HG03103 (cell line): ENCODE data around the gene MAP2.
A peak's percentile ranks its signal among the peaks of the same experiment; 100 is the strongest.

Experiments
- ATAC-seq: cut with Tn5 transposase; IDR thresholded peaks from one replicate; pipeline ENCODE4 v1.9.1; 2021; ENCODE audit warnings: low read depth; ENCODE audit not compliant: unreplicated experiment

MAP2 gene, protein sequence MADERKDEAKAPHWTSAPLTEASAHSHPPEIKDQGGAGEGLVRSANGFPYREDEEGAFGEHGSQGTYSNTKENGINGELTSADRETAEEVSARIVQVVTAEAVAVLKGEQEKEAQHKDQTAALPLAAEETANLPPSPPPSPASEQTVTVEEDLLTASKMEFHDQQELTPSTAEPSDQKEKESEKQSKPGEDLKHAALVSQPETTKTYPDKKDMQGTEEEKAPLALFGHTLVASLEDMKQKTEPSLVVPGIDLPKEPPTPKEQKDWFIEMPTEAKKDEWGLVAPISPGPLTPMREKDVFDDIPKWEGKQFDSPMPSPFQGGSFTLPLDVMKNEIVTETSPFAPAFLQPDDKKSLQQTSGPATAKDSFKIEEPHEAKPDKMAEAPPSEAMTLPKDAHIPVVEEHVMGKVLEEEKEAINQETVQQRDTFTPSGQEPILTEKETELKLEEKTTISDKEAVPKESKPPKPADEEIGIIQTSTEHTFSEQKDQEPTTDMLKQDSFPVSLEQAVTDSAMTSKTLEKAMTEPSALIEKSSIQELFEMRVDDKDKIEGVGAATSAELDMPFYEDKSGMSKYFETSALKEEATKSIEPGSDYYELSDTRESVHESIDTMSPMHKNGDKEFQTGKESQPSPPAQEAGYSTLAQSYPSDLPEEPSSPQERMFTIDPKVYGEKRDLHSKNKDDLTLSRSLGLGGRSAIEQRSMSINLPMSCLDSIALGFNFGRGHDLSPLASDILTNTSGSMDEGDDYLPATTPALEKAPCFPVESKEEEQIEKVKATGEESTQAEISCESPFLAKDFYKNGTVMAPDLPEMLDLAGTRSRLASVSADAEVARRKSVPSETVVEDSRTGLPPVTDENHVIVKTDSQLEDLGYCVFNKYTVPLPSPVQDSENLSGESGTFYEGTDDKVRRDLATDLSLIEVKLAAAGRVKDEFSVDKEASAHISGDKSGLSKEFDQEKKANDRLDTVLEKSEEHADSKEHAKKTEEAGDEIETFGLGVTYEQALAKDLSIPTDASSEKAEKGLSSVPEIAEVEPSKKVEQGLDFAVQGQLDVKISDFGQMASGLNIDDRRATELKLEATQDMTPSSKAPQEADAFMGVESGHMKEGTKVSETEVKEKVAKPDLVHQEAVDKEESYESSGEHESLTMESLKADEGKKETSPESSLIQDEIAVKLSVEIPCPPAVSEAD (N-terminal part only)

GRCh38 chr2:209423562-209424198 is at the start of gene MAP2:
TSS of gene MAP2 (plus strand) at chr2:209424047. CDS start at chr2:209653171, 229,124 bp downstream.
- ATAC-seq = peak; percentile 97

DNA sequence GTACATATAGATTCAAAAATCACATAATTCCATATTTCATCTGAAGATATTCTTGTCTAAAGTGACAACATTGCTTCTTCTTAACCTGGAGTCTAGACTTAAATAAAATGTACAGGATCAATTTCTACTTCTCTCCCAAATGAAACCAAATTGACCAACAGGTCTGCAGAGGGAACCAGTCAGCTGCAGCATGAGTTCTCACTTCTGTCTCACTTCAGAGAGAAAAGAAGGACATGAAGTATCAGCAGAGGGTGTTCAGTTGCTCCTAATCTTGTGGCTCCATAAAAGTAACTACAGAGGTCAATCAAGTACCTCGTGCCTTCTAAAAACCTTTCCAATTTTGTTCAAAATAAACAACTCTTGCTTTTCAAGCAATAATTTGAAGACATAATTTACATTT is 47.2 kb upstream of the MAP2 start:
- no peak for ATAC-seq

- peak; percentile 100 for ATAC-seq
Measured at GRCh38 chr2:209380293-209380692, 43.6 kb upstream of the MAP2 start.

DNA sequence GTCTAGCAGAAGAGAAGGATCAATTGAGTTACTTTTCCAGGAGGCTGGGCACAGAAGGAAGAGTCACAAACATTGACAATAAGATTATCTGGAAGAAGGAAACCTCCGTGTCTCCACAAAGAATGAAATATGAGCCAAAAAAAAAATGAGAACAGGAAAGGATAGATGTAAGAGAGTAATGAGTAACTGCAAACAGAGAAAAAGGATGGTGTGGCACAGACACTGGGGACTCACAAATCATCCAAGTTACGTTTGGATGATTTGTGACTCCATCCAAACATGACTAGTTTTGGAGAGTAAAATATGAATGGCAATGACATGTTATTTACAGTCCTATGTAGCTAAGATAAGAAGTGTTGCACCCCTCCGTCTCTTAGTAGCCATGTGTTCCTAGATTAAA is 42.8 kb upstream of the MAP2 start:
- ATAC-seq = no peak

DNA sequence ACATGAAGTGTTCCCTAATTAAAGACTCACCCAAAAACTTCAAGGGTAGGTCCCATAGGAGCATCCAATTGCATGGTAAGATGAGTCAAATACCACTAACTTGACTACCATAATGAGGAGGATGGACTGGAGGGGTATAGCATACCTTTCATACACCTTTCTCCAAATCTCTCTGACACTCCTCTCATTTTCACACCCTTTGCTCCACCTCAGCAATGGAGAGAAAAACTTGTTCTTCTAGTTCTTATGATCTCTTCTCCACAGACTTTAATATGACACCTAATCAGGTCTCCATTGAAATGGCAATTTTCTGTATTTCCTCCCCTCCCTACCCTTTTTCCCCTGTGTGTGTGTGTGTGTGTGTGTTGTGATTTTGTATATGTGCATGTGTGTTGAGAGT is 41.1 kb upstream of the MAP2 start:
- no peak for ATAC-seq

DNA sequence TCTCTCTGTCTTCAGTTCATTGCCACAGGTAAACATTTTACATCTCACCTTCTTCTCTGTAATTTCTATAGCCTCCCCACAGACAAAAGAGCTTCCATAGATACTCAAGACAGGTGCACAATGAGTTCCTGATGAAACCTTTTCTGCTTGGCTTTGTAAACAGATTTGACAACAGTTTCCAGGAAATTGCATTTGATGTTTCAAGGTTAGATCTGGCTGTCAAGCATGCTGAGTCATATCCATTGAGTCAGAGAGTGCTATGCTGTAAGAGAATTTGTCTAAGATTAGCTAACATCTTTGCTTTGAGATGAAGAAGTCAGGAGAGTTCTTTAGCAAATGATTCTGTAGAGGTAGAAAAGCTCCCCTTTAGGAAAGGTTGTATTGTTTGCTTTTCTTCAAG is 40.6 kb upstream of the MAP2 start:
- ATAC-seq = no peak

- ATAC-seq = no peak
Measured at GRCh38 chr2:209387389-209387788, 36.5 kb upstream of the MAP2 start.

- no peak for ATAC-seq
Measured at GRCh38 chr2:209388446-209389037, 35.3 kb upstream of the MAP2 start.

- ATAC-seq = no peak
Measured at GRCh38 chr2:209389171-209389618, 34.7 kb upstream of the MAP2 start.

DNA sequence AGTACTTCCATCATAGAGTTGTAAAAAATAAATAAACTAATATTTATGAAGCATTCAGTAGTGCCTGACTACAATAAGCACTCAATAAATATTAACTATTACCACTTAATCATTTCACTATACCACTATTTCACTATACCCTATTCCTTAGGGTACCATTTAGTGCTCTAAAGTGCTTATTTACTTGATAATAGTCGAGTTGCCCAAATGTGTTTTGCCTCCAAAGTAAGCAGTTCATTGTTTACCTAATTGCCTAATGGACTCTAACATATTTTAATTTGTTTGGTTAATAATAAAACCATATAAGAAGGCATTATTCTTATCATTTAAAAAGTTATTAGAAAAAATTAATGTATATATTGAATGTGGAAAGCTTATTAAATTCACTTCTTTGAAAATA is 33.0 kb upstream of the MAP2 start:
- no peak for ATAC-seq

- no peak for ATAC-seq
Measured at GRCh38 chr2:209391776-209392401, 32.0 kb upstream of the MAP2 start.

GRCh38 chr2:209395229-209395628 is 28.6 kb upstream of the MAP2 start:
- ATAC-seq = no peak

GRCh38 chr2:209395652-209396051 is 28.2 kb upstream of the MAP2 start:
- no peak for ATAC-seq

- ATAC-seq = no peak
Measured at GRCh38 chr2:209398463-209398862, 25.4 kb upstream of the MAP2 start.

- ATAC-seq = no peak
Measured at GRCh38 chr2:209401788-209402187, 22.1 kb upstream of the MAP2 start.

DNA sequence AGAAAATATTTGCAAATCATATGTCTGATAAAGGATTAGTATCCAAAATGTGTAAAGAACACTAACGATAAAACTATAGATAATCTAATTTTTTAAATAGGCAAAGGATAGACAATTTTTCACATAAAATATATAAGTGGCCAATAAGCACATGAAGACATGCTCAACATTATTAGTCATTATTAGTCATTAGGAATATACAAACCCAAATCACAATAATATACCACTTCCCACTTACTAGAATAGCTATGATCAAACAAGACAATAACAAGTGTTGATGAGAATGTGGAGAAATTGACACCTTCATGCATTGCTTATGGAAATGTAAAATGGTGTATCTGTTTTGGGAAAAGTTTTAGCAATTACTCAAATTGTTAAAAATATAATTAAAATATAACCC is 12.6 kb upstream of the MAP2 start:
- ATAC-seq = no peak

- no peak for ATAC-seq
Measured at GRCh38 chr2:209411718-209412117, 12.1 kb upstream of the MAP2 start.

DNA sequence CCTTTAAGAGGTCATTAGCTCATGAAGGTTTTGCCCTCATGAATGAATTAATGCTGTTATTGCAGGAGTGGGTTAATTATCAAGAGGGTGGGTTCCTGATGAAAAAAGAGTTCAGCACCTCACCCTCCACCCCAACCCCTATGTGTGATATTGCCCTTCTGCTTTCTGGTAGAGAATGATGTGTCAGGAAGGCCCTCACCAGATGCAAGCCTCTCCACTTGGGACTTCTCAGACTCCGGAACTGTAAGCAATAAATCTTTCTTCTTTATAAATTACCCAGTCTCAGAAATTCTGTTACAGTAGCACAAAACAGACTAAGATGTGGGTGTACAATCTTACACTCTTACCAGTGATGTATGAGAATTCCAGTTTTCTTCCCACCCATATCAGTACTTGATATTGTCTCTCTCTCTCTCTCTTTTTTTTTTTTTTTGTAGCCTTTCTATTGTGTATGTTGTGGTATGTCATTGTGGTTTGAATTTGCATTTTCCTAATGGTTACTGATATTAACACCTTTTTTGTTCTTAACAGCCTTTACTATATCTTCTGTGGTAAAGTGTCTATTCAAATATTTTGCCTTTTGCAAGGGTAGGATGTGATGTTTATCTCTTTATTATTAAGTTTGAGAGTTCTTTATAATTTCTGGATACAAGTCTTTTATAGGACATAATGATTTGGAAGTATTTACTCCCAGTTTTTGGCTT is 10.4 kb upstream of the MAP2 start:
- no peak for ATAC-seq

GRCh38 chr2:209416913-209417312 is 6.9 kb upstream of the MAP2 start:
- ATAC-seq = no peak
